ENCODE data around the gene RIMS1.
"Not testable (repeated sequence)": the region's sequence is repeated elsewhere in the genome, so short reads cannot be mapped to it uniquely, and the experiment has no call there.

The RIMS1 gene

DNA sequence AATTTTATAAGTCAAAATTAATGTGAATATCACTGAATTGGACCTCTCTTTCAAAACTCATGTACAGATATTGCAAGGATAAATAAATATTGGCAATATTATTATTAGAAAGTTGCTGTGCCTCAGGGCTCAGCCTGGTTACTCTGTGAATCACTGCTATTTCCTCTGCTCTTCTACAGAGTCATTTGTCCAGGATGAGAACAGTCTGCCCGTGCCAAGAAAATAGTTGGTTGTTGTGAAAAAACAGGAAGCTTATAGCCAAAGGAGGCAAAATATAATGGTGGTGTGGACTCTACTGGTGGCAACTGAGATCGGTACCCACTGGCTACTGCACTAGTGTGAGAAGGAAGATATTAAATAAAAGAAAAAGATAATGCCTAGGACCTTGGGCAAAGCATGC lies 93.6 kb downstream of the RIMS1 start:
- no peak for DNase-seq

DNA sequence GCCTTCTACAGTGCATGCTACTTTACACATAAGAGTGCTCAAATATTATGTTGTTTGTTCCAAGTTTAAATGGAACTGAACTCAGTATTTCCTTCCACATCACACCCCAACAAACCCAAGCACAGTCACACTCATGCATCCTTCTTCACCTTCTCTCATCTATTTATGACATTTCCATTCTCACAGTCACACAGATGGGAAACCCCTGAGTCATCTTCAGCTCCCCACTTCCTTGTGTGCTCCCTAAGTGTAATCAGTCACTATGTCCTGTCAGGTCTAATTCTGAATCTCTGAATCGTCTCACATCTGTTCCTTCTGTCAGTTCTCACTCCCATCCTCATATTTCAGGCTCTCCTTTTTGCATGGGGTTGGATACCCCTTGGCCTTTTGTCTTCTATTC lies 96.0 kb downstream of the RIMS1 start:
- DNase-seq: no peak

DNA sequence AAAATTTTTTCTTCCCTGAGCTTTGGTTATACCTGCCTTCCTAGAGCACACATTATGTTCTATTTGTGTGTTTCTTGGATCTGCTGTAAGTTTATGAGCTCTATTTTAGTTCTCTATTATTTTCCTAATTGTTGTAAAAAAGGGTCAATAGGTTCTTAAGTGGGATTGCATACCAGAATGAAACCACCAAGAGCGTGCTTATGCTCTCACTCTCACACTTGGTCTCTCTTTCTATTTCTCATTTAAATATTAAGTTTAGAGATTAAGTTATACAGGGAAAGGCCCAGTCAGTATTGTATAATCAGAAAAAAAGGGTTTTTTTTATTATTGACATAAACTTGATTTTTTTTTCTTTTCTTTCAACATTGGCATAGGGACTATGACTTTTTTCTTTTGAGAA lies 96.8 kb downstream of the RIMS1 start:
- no peak for DNase-seq

DNA sequence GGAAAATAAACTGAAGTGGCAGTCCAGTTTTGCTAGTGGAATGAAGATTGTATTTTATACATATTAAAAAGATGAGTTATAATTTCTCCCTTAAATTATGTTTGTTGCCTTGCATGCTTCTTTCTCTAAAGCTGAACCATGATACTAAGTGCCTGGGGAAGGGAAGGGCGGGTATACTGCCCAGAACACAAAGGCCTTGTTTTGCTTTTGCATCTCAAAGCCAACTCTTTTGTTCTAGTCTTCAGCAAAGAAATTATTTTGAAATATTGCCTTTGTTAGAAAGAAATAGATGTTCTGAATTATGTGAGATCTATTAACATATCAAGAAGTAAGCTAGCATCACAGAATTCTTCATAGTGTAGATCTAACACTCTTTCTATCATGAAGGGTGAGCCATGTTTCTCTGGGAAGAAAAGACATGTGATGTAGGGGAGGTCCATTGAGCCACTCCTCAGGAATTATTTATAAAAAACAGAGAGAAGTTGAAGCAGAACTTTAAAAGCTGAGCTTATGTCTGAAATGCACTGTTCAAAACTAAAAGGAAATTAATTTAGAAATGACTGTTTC lies 108.4 kb downstream of the RIMS1 start:
- DNase-seq: no peak

DNA sequence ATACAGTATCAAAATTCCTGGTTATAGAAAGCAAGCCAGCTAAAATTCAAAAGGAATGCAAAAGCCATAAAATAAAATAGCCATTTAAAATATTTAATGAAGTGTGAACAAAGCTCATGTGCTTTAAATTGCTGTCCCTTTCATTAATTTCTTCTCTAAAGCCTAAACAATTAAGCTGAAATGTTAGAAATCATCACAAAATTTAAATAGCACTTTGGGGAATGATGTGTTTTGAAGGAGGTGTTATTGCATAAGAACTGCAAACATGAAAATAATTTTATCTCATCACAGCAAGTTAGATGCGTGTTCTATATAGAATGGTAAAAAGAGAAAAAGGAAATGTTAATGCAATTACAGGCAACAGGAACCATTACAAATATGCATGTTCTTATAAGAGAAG lies 111.0 kb downstream of the RIMS1 start:
- DNase-seq: no peak

DNA sequence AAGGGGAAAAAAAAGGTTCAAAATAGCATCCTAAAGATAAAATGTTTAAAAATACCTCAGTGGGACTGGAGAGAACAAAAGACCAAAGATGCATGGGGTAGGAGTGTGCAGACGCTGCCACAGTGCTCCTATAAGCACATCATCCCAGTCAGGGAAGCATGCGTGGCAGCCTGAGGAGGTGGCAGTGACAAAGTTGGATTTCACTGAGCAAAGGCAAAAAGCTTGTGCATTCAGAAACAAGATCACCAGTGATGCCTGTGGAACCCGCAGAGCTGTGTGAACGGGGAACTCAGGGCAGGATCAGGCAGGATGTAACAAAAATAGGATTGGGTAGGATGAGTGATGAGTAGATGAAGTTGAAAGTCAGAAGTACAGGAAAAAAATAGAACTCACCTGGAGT lies 116.1 kb downstream of the RIMS1 start:
- DNase-seq: no peak

DNA sequence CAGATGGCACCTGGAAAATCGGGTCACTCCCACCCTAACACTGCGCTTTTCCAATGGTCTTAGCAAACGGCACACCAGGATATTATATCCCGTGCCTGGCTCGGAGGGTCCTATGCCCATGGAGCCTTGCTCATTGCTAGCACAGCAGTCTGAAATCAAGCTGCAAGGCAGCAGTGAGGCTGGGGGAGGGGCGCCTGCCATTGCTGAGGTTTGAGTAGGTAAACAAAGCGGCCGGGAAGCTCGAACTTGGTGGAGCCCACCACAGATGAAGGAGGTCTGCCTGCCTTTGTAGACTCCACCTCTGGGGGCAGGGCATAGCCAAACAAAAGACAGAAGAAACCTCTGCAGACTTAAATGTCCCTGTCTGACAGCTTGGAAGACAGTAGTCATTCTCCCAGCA lies 120.2 kb downstream of the RIMS1 start:
- not testable (repeated sequence) for DNase-seq

DNA sequence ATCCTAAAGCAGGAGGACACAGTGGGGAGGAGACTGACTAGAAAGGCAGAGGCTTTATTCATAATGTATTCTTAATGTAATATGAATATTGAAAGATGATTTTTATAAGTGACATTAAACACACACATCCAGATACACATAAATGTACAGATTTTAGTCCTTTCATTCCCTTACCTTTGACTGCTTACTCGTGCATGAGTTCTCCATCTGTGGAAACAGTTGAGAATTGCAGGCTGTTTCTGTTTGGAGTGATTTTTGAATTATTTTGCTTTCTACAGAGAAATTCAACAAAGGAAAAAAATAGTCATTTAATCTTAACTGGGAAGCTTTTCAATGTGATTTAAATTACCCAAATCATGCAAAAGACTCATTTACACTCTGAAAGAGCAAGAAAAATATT lies 136.5 kb downstream of the RIMS1 start:
- DNase-seq: no peak

DNA sequence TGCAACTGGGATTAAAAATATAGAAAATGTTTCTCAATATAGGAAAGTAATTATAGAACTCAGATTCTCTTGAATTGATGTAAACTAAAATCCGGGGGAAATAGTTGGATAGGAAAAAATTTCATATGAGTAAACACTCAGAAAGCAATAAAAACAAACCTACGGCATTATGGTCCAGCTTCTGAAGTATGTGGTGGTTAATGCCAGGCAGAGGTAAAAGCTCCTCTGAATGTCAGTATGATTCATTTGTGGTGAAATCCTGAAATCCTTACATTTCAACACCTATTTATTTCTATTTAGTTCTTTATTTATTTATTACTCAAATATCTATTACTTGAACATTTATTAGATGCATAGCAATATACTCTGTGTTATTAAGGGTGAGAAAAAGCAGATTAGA lies 145.1 kb downstream of the RIMS1 start:
- DNase-seq: no peak

DNA sequence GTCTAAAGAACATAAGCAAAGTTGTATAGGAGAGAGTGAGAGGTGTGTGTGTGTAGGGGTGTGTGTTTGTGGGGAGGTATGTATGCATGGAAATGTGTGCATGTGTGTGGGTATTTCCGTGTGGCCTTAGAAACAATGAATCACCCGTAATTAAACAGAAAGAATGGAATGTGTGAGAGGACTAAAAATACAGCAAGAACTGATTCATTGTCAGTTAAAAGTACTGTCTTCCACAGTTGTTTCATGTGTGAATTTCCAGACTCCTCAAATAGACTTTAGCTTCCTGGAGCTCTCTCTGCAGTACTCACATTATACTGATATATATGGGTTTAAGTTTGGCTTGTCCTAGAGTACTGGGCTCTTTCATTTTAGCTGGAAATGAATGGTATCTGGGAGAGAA lies 145.7 kb downstream of the RIMS1 start:
- DNase-seq: no peak

DNA sequence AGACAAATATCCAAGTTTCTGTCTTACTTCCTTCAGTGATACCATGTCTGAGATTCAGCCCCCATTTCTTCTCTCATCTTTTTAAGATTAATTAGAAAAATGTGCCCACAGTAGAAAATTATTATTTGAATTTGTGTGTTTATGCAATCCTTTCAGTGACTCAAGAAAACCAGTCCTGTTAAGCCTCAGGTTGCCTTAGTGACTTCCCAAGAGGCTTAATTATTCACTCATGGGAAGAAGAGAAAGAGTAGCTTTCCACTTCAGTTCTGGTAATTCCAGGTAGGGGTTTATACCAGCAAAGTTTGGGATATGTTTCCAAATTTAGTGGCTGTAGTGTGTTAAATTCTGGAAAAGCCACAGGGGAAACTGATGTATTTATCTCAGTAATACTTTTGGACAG lies 149.1 kb downstream of the RIMS1 start:
- no peak for DNase-seq

DNA sequence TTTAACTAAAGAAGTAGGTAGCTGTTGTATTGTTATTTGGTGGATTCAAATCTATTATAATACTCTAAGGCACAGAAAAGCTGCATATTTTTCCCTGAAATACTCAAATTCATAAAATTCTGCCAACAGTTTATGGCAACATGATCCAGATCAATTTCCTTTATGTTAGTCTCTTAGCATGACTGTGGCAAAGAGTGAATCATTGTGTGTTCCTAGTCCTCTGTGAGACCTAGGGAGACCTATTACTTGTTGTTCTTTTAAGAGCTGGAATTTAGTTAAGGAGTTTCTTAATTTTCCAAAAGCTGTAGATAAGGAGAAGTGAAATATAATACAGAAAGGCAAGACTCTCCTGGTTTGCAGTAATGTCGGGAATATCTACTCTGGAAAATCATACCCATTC lies 149.6 kb downstream of the RIMS1 start:
- no peak for DNase-seq

DNA sequence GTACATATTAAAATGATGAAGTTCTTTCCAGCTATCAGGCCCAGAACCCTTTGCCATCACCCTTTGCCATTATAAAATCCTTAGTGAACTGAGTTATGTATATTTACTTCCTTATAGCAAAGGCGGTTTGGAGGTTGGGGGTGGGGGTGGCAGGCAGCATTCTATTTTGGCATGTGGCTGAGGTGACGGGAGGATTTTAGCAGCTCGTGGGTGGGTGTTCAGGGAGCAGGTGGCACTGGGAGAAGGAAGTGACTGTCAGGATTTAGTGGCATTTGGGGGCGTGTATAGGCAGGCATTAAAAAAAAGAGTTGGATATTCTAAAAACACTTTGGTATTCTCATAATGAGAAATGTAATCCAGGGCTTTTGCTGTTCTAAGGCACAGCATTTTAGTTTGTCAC lies 150.7 kb downstream of the RIMS1 start:
- no peak for DNase-seq

DNA sequence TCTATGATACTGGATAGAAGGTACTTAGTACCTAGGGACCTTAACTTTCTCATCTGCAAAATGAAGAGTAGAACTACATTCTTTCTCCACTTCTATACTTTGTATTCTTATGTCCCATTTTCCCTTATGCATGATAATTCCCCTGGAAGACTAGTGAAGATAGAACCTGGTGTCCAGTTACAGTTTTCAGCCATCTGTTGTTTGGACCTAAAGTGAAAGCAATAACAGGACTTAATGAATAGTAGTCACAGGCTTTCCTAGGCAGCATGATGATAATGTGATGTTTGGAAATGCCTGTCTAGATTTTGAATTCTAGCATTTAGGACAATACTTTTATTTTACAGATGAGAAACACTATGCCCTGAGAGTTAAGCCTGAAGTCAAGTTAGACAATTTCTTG lies 153.8 kb downstream of the RIMS1 start:
- peak; percentile 87 for DNase-seq

DNA sequence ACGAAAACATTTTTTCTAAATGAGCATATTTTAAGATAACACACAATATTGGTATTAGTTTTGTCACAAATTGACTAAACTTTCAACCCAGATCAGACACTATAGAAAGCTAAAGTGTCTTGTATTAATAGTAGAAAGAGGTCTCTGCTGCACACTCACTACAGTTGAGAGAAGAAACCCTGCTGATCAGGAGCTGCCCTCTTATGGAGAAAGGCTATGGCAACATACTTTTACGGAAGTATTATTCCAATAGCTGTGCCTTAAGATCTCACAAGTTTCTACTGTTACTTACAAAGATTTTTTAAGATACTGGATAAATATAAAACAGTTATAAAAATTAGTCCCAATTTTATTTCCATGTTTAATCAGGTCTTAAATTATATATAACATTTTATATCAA lies 155.7 kb downstream of the RIMS1 start:
- no peak for DNase-seq

DNA sequence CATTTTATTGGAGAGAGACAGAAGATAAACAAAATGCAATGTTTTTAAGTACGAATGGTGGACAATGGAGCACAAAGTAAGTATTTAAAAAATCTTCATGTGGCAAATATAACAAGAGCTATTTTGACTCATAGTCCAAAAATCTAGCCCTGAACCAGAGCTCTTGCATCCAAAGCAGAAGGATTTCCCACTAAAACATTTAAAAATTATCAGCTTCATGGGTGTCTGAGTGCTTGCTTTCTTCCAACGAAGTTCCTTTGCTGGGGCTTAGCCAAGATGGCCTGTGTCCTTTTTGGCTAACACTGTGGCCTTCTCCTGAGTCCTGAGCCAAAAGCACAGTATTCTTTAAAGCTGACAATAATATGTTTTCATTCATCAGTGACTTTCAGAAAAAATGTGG lies 161.7 kb downstream of the RIMS1 start:
- no peak for DNase-seq

DNA sequence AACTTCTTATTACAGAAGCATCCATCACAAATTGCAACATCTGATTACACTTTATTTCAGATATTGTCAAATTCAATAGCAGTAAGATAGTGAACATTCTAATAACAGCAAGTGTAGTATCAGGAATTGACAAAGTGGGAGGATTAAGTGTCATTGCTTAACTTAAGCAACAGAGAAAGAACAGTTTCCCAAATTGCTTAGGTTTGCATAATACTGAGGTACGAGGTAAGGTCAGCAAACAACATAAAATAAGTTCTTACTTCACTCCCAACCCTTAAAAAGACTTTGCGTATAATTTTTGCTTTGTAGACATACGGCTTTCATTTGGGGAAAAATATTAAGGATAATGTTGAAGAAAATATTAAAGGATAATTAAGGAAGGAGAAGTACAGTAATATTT lies 163.0 kb downstream of the RIMS1 start:
- no peak for DNase-seq

DNA sequence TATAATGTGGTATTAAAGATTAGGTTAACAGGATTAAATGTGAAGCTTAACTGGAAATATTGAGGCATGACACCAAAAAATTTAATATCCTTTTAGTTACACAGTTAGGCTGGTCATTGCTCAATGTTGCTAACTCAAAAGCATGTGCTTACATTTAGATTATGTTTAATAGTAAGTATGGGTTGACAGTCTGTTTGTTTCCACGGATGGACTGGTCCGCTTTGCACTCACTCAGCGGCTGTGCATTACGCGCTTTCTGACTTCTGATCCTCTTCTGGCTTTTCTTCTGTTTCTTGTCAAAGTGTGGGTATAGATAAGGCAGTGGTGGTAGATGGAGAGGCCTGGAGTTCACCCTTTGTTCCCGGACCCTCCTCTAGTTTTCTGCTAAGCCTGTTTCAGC lies 174.9 kb downstream of the RIMS1 start:
- DNase-seq: no peak

DNA sequence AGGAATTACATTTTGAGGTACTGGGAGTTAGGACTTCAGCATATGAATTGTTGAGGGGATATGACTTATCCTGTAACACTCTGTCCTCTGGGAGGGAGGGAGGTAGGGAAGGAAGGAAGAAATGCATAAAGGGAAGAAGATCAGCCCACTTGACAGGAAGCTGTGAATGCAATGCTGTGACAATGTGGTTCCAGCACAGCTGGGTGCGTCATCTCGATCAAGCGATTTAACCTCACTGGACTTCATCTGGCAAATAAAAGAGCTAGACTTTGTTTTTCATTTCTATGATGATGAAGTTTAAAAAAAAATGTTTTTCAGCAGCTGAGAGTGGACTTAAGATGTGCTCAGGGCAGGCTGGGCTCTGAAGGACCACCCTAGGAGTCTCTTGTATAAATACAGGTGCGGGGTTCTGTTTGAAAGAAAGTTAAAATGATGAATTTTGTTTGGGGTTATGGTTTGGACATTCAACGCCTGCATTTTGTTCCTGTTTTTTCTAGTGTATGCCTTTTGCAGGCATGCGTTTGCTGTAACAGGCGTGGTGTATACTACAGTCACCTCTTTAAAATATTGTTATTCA lies 178.1 kb downstream of the RIMS1 start:
- DNase-seq: no peak

DNA sequence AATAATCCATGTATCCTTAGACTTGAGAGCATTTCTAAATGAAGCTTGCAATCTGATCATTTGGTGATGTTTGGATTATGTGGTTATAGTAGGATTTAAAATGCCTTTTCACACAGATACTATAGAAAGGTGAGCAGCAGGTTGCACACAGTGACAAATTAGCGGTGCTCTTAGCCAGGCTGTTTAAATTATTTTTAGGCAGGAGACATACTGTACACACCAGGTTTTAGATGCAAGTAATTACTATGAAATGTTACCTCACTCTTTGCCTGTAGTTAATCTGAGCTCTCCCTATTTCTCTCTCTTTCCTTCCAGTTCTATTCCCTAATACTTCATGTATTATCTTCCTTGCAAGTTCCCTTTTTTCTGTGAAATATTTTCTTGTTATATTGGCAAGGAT lies 191.7 kb downstream of the RIMS1 start:
- no peak for DNase-seq

DNA sequence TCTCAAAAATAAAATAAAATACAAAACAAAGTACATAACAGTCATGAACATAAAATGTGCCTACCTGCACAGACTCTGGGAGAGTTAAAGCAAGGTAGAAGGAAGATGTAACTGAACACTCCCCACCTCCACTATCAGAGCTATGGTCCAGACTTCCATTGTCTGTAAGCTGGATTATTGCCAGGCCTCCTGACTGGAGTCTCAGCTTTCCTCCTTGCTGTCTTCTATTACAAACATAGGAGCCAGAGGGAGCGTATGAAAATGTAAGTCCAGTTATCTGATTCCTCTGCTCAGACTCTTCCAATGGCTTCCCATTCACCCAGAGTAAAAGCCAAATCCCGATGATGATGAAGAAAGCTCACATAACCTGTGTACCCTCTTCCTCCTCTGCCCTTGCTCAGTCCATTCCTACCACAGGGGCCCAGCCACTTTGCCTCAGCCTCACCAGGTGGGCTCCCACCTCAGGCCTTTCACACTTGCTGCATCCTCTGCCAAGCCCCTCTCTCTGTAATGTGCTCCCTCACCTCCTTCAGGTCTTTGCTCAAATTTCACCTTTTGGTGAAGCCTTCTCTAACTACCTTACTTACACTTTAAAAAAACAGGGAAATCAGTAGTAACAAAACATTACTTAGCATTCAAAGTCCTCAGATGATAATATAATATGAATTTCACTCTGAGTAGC lies 194.1 kb downstream of the RIMS1 start:
- DNase-seq: no peak

DNA sequence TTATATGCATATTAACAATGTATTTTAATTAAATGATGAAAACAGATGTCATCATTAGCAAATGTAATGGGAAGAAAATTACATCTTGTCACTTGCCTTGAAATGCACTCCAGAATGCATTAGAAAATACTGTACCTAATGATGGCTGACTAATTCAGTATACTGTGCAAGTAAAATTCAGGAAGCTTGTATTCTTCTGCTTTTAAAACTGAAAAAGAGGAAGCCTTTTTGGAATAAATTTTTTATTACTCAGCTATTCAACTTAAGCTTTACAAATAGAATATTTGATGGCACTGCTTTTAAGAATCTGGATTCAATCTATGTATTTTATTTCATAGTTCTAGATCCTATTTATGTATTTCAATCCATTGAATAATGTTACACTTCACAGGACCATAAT lies 195.5 kb downstream of the RIMS1 start:
- no peak for DNase-seq

DNA sequence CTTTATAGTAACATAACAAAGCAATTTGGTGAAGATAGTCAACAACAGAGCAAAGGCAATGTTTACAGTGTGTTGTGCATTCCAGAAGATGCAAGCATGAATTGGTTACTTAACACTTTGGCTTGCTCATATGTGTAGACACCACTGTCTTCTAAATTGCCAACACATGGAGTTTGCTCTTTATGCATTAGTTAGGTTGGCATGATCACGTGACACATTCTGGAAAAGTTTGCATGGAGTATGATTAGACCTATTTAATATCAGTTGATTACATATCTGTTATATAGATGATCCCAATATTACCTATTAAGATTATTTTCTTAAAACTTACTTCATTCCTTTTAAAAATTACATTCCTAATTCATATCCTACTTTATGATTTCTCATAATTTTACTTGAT lies 197.6 kb downstream of the RIMS1 start:
- DNase-seq: no peak

DNA sequence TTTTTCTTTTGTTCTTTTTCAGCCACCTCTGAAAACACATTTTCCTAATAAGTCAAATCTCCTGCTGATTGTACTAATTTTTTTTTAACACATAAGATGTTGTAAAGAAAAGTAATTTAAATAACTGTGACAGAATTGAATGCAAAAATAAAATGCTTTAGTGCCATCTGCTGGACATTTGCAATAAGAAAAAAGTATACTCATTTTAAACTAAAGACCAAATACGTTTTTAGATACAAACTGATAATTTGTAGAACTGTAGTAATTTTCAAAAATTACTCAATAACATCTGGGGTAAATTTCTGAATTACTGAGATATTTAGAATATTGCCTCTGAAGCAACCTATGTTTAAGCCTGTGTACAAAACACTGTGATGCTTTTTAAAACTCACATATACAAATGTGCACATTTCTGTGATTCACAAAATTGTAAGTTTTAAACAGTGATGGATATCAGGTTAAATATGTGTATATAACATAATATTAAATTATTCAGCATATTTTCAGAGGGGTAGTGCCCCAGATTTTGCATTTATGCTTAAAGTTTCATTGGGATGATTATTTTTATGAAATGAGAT lies 198.7 kb downstream of the RIMS1 start:
- no peak for DNase-seq

DNA sequence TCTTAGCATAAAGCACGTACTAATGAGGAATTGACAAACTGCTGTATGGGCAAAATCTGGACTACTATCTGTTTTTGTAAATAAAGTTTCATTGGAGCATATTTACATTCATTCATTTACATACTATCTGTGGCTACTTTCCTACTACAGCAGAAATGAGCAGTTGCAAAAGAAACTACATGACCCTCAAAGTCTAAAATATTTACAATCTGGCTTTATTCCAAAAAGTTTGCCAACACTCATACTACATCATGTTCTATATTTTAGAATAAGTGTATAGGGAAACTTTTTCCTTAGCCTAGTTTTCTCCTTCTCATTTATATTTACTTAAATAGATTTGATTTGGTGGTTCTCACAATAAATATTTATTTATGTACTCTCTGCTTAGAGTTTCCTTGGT lies 208.2 kb downstream of the RIMS1 start:
- DNase-seq: no peak

Data from NCI-H524 treated with DMSO at 0.1 percent for 48 hours (cell line).